HG03342 (cell line): ENCODE measurements around the gene LYSMD2.

Experiments used
- ATAC-seq: cut with Tn5 transposase; IDR thresholded peaks from one replicate; pipeline ENCODE4 v1.9.1; 2021; ENCODE audit warnings: mild to moderate bottlenecking, moderate library complexity; ENCODE audit not compliant: unreplicated experiment

Gene LYSMD2

GRCh38 chr15:51721199-51721960 lies 16.1 kb downstream of the LYSMD2 start:
- ATAC-seq = no peak

GRCh38 chr15:51720201-51720995 lies 17.1 kb downstream of the LYSMD2 start:
- no peak for ATAC-seq

GRCh38 chr15:51718746-51719145 lies 18.7 kb downstream of the LYSMD2 start:
- no peak for ATAC-seq

- ATAC-seq = no peak
These were observed 19.2 kb downstream of the LYSMD2 start for GRCh38 chr15:51718219-51718618.

- no peak for ATAC-seq
These were observed 22.5 kb downstream of the LYSMD2 start for GRCh38 chr15:51714911-51715310.

GRCh38 chr15:51714162-51714561 lies 23.3 kb downstream of the LYSMD2 start:
- no peak for ATAC-seq

- ATAC-seq = no peak
These were observed 28.4 kb downstream of the LYSMD2 start for GRCh38 chr15:51709031-51709430.

- no peak for ATAC-seq
These were observed 29.4 kb downstream of the LYSMD2 start for GRCh38 chr15:51708013-51708412.

GRCh38 chr15:51706926-51707608 lies 30.4 kb downstream of the LYSMD2 start:
- no peak for ATAC-seq

GRCh38 chr15:51706291-51706690 lies 31.2 kb downstream of the LYSMD2 start:
- ATAC-seq = no peak

GRCh38 chr15:51702710-51703109 lies 34.7 kb downstream of the LYSMD2 start:
- ATAC-seq = no peak

GRCh38 chr15:51699373-51699772 lies 38.1 kb downstream of the LYSMD2 start:
- no peak for ATAC-seq

GRCh38 chr15:51697163-51697562 lies 40.3 kb downstream of the LYSMD2 start:
- no peak for ATAC-seq

- ATAC-seq = no peak
These were observed 40.9 kb downstream of the LYSMD2 start for GRCh38 chr15:51696566-51696965.

- no peak for ATAC-seq
These were observed 45.3 kb downstream of the LYSMD2 start for GRCh38 chr15:51692154-51692553.

GRCh38 chr15:51688863-51689262 lies 48.6 kb downstream of the LYSMD2 start:
- no peak for ATAC-seq

GRCh38 chr15:51687565-51687964 lies 49.9 kb downstream of the LYSMD2 start:
- no peak for ATAC-seq

- ATAC-seq = no peak
These were observed 56.0 kb downstream of the LYSMD2 start, which contains the start of gene SCG3 for GRCh38 chr15:51681303-51681963. Gene SCG3 (plus strand): TSS chr15:51681503. CDS start chr15:51681756, 253 bp downstream.

- no peak for ATAC-seq
These were observed 57.1 kb downstream of the LYSMD2 start for GRCh38 chr15:51680321-51680720.

GRCh38 chr15:51678096-51678495 lies 59.4 kb downstream of the LYSMD2 start:
- no peak for ATAC-seq

- ATAC-seq = no peak
These were observed 60.0 kb downstream of the LYSMD2 start for GRCh38 chr15:51677452-51677851.
